Melanocyte of skin (primary cell): ENCODE data around the gene ZNF322. TPM values are rescaled to one million over a fixed set of nuclear protein-coding genes. Genes with fewer than 3 reads are reported as not detected.

Experiments
- total RNA-seq, 2 donors: library from RNA; depleted of rRNA; stranded (reverse); fragments of >200 nt; gene quantifications; 2 replicates each; pipeline ENCODE4 v1.2.3, GENCODE V29; 2012

The ZNF322 gene, protein sequence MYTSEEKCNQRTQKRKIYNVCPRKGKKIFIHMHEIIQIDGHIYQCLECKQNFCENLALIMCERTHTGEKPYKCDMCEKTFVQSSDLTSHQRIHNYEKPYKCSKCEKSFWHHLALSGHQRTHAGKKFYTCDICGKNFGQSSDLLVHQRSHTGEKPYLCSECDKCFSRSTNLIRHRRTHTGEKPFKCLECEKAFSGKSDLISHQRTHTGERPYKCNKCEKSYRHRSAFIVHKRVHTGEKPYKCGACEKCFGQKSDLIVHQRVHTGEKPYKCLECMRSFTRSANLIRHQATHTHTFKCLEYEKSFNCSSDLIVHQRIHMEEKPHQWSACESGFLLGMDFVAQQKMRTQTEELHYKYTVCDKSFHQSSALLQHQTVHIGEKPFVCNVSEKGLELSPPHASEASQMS
- 10 to 100 TPM; 12.7 to 17.2 TPM for total RNA-seq

DNA sequence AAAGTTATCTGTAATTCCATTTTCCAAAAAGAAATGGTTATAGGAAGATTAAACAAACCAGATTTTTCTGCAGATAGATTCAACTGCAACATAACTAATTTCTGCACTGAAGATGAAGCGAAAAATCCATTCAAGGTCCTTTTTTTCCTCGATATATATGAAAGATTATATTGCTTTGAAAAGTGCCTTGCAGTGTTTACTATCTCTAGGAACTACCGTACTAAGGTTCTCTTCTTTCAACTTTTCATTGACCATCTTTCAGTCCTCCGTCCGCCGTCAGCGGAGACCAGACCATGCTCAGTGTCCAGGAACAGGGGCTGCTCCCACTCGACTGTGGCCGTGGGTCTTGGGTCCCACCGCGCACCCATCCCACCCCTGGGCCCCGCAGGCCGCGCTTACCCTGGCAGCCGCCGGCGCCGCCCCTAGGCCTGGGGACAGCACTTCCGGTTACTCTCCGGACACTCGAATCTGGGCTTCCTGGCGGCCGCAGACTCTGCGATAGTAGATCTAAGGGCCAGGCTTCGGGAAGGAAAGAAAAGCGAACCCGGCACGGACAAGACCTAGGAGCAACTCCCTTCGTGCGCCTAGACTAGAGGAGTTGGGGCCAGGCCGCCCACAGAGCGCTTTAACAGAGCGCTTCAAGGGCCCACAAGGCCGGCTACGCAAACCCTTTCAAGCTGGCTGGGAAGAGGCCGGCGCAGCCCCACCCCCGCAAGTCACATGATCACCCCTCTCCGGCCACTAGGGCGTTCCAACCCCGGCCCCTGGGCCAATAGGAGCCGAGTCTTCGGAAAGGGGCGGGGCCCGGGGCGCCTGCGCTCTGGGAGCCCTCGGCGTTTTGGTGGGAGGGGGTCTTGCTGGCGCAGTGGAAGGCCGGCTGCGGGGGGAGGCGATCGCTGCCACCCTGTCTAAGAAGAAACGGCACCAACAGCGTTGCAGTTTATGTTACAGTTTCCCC, at the start of gene ZNF322:
Gene ZNF322 (minus strand): TSS at position 705 of the 958 bp plus-strand sequence. CDS start 21,193 bp downstream, outside the sequence.

DNA sequence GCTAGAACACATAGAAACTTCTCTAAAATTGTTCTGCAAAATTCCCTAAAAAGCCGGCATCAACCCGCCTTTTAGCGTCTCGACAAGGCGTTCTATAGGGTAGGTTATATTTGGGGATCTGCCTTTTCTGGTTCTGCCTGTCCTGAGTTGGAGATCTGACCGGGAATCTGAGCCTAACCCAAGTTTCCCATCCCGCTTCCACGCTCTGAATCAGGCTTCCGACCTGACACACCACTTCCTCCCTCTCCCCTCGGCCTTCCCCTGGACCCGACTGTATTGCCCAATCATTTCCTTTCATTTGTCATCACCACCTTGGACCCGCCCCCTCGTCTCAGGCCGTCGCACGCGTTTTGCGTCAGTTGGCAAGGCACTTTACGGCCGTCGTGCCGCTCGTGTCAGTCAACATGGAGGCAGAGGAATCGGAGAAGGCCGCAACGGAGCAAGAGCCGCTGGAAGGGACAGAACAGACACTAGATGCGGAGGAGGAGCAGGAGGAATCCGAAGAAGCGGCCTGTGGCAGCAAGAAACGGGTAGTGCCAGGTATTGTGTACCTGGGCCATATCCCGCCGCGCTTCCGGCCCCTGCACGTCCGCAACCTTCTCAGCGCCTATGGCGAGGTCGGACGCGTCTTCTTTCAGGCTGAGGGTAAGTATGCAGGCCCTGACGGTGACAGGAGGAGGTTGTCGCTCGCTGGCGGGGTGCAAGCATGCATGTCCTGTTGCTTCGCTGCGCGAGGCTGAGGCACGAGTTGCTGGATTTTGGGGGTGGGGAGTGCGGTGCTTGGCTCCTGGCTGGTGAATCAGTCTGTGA, 62.8 kb downstream of the ZNF322 start, which contains the start of gene ABT1:
Gene ABT1 (plus strand): TSS at position 375 of the 810 bp plus-strand sequence. CDS start 30 bp downstream, at position 405.

Other genes with a start within 250 kb of the ZNF322 start
- 10 to 100 TPM; 35.6 to 43.0 TPM for gene BTN3A3, start 219.2 kb downstream of the ZNF322 start, total RNA-seq
- 10 to 100 TPM; 14.8 to 19.0 TPM for gene BTN2A1, start 201.8 kb downstream of the ZNF322 start, total RNA-seq
- not detected for gene BTN1A1, start 159.4 kb downstream of the ZNF322 start, total RNA-seq
- 10 to 100 TPM; 43.4 to 72.6 TPM for gene HMGN4, start 121.4 kb downstream of the ZNF322 start, total RNA-seq
- gene ABT1, start 62.8 kb downstream of the ZNF322 start, total RNA-seq = 10 to 100 TPM; 11.4 to 15.7 TPM